Astrocyte of the hippocampus (primary cell): Measurements from ENCODE around the gene GUCY1A2.
"Not testable (repeated sequence)": the region's sequence is repeated elsewhere in the genome, so short reads cannot be mapped to it uniquely, and the experiment has no call there.

Source experiments
- DNase-seq: peaks from one replicate; pipeline ENCODE4 v3.0.0; 2011; ENCODE audit warnings: low read depth, low spot score

Gene GUCY1A2

GRCh38 chr11:106840947-106841346, 177.3 kb downstream of the GUCY1A2 start:
- DNase-seq, result no peak

DNA sequence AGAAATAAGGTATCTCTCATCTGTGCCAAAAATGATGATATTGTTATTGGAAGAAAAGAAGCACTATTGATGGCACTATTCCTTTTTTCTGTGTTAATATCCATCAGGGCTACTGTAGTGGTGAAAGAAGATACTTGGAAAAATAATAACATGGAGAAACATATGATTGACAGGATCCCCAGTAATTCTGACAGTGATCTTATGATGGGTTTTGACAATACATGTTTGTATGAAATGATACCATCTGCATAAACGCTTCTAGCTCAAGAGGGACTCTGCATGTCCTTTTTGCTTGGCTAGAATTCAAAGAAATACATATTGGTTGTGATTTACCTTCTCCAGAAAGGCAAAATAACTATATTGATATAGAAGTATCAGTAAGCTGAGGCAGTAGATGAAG, 178.1 kb downstream of the GUCY1A2 start:
- no peak for DNase-seq

- no peak for DNase-seq
Observed at GRCh38 chr11:106834567-106834966, 183.7 kb downstream of the GUCY1A2 start.

GRCh38 chr11:106828976-106829375, 189.3 kb downstream of the GUCY1A2 start:
- no peak for DNase-seq

DNA sequence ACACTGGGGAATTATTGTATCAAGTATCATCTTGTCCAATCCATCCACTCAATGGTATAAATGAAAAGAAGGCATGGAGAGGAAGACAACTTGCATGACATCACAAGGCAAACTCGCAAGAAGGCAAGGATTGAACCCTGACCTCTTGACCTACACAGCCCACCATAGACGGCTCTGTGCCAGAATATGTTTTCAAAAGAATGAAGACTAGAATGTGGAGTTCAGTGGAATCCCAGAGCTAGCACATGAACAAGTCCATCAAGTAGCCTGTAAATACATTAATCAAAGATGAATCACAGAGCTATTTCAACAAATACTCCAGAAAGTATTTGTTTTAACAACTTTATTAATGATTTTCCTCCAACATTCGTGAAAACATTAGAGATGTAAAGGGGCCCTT, 189.7 kb downstream of the GUCY1A2 start:
- peak; percentile 1 for DNase-seq

- no peak for DNase-seq
Observed at GRCh38 chr11:106827687-106828086, 190.6 kb downstream of the GUCY1A2 start.

- DNase-seq, result not testable (repeated sequence)
Observed at GRCh38 chr11:106826558-106826957, 191.7 kb downstream of the GUCY1A2 start.

GRCh38 chr11:106821826-106822225, 196.4 kb downstream of the GUCY1A2 start:
- DNase-seq, result no peak

GRCh38 chr11:106821291-106821690, 197.0 kb downstream of the GUCY1A2 start:
- no peak for DNase-seq

DNA sequence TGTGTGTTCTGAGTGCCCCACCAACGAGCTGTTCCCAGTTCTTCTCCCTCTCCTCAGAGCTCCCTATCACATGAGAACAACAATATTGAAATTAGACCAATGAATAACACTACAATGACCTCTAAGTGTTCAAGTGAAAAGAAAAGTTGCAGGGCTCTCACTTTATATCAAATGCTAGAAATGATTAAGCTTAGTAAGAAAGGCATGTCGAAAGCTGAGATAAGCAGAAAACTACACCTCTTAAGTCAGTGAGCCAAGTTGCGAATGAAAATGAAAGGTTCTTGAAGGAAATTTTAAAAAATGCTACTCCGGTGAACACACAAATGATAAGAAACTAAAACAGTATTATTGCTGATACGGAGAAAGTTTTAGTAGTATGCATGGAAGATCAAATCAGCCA, 199.8 kb downstream of the GUCY1A2 start:
- no peak for DNase-seq

GRCh38 chr11:106815209-106815608, 203.1 kb downstream of the GUCY1A2 start:
- no peak for DNase-seq

DNA sequence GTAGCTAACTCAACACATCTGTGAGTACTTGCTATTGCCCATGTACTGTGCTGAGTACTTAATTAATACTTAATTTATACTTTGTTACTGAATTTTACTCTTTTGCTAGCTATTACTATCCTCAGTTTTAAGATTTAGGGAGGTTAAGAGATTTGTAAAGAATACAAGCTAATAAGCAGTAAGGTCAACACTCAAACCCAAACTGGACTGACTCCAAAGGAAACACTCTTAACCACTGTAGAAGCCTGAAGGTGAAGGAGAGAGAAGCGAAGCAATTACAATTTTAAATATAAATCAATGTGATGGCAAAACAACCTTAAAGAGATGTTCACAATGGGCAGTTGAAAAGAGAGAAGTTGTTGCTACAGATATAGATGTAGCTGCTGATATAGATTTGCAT, 204.5 kb downstream of the GUCY1A2 start:
- DNase-seq, result no peak

DNA sequence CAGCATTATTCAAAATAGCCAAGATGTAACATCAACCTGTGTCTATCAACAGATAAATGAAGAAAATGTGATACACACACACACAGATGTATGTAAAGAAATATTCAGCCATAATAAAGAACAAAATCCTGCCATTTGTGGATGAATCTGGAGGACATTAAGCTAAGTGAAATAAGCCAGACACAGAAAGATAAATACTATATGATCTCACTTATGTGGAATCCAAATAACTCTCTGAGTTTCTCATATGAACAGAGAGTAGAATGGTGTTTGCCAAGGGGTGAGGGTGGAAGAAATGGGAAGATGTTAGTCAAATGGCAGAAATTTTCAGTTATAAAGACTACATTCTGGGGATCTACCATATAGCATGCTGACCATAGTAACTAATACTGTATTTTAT, 224.2 kb downstream of the GUCY1A2 start:
- no peak for DNase-seq

GRCh38 chr11:106789406-106789805, 228.9 kb downstream of the GUCY1A2 start:
- no peak for DNase-seq

- DNase-seq, result no peak
Observed at GRCh38 chr11:106787454-106787853, 230.8 kb downstream of the GUCY1A2 start.

GRCh38 chr11:106785913-106786650, 232.2 kb downstream of the GUCY1A2 start:
- DNase-seq, result peak; percentile 56

DNA sequence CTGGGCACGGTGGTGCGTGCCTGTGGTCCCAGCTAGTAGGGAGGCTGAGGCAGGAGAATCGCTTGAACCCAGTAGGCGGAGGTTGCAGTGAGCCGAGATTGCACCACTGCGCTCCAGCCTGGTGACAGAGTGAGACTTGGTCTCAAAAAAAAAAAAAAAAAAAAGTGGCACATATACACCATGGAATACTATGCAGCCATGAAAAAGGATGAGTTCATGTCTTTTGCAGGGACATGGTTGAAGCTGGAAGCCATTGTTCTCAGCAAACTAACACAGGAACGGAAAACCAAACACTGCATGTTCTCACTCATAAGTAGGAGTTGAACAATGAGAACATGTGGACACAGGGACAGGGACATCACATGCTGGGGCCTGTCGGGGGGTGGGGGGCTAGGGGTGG, 241.0 kb downstream of the GUCY1A2 start:
- not testable (repeated sequence) for DNase-seq

DNA sequence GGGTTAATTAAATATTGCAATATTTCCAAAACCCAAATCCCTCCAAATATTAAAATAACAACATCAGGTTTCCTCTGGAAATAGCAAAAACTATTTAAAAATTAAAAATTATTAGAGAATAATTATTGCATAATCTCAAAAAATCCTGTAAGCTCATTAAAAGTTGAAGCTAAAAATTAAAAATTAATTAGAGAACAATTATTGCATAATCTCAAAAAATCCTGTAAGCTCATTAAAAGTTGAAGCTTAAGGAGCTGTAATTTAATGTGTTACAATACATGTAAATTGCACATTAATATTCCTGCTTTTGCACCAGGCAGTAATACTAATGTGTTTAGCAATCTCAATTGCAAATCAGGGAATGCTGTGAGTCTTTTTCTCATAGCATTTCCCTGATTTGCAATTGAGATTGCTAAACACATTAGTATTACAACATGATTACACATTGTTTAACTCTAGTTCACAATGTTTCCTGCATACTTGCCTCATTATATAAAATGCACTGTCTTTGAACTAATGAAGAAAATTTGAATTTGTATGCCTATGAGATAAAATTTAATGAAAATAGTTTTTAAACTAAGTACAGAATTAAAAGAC, 247.7 kb downstream of the GUCY1A2 start:
- no peak for DNase-seq

- peak; percentile 62 for DNase-seq
Observed at GRCh38 chr11:106765469-106766258, 252.6 kb downstream of the GUCY1A2 start.

GRCh38 chr11:106763501-106763900, 254.8 kb downstream of the GUCY1A2 start:
- DNase-seq, result peak; percentile 35

- DNase-seq, result no peak
Observed at GRCh38 chr11:106761745-106762144, 256.5 kb downstream of the GUCY1A2 start.

DNA sequence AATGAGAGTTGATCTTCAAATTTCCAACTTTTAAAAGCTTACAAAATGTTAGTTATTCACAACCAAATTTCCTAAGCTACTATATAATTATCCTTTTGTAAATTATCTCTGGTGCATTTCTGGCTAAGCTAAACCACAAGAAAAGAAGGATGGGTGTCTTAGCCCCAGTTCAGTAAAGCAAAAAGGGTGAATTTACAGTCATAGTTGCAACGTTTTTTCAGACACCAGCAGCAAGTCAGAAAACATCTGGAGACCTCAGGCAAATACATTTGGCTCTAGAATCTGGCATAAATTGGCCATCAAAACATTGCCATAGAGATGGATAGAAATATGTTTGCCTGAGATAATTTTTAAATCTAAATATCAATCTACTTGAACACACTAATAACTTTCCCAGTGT, 257.0 kb downstream of the GUCY1A2 start:
- no peak for DNase-seq

DNA sequence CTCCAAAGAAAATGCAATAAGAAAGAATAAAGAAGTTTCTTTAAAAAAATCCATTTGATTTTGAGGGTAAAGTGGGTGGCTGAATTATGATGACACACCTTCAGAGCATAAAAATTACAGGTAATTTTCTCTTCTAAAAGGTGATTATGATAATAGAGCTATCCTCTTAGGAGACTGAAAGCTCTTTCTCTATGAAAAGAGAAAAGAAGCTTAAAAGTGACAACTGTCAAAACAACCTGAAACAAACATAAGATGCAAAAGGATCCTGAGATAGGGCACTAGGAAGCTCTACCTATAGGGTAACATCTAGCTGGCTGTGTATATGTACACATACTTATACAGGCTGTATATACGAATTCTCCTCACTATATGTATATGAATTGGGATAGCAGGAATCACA, 270.2 kb downstream of the GUCY1A2 start:
- DNase-seq, result no peak
